GM18870 (cell line): ENCODE data around the gene KCNMA1.

Experiments used
- ATAC-seq: cut with Tn5 transposase; IDR thresholded peaks from one replicate; pipeline ENCODE4 v1.9.1; 2021; ENCODE audit warnings: moderate library complexity; ENCODE audit not compliant: unreplicated experiment

KCNMA1 gene

GRCh38 chr10:76901701-76902100, 735.9 kb downstream of the KCNMA1 start:
- ATAC-seq, result no peak

GRCh38 chr10:76899490-76899889, 738.1 kb downstream of the KCNMA1 start:
- no peak for ATAC-seq

DNA sequence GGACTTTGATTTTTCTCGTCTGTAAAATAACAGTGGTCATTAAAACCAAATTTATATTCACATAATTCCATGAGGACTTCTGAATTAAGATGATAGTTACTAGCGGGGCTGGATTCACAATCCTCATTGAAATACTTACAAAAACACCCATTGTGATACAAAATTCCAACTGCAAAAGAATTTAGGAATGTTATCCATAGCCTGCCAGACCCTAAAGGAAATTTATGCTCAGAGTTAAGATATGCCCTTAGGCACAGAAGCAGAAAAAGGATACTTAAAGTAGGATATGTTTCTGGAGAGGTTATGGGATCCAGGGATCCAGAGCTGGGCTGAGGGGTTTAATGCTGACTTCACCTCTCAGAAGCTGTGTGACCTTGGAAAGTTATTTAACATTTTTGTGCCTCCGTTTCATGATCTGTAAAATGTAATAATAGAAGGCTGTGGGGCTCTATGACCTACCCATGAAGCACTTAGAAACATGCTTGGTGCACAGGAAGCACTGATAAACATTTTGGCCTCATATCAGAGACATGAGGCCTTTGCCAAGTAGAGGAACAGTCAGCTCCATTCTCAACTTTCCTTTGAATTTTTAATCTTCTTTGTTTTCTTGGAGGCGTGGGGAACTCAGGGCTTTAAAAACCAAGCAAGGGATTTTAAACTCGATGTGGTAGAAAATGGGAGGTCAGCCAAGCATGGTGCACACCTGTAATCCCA, 744.7 kb downstream of the KCNMA1 start:
- ATAC-seq, result no peak

GRCh38 chr10:76887223-76888010, 750.2 kb downstream of the KCNMA1 start:
- ATAC-seq, result no peak

GRCh38 chr10:76885816-76886215, 751.8 kb downstream of the KCNMA1 start:
- no peak for ATAC-seq

GRCh38 chr10:76884673-76885275, 752.8 kb downstream of the KCNMA1 start:
- no peak for ATAC-seq

GRCh38 chr10:76883596-76883995, 754.0 kb downstream of the KCNMA1 start:
- no peak for ATAC-seq

- no peak for ATAC-seq
These were observed 754.8 kb downstream of the KCNMA1 start for GRCh38 chr10:76882796-76883195.

DNA sequence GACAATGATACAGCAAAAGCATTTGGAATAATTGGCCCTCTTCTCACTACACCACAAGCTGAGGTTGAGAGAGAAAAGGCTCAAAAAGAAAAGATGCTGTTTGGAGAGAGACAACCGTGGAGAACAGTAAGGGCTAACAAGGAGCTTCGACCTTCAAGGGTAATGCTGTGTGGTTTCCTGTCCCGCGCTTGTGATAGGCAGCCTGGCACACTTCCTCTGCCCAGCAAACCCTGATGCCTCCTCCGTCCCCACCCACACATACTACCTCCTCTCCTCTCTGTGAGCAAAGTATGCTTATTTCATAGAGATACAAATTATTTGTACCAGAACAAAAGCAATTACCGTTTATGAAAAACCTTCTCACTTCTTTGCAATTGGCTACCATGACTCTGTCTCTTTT, 755.4 kb downstream of the KCNMA1 start:
- peak; percentile 44 for ATAC-seq

- ATAC-seq, result peak; percentile 86
These were observed 756.0 kb downstream of the KCNMA1 start for GRCh38 chr10:76881477-76882220.

DNA sequence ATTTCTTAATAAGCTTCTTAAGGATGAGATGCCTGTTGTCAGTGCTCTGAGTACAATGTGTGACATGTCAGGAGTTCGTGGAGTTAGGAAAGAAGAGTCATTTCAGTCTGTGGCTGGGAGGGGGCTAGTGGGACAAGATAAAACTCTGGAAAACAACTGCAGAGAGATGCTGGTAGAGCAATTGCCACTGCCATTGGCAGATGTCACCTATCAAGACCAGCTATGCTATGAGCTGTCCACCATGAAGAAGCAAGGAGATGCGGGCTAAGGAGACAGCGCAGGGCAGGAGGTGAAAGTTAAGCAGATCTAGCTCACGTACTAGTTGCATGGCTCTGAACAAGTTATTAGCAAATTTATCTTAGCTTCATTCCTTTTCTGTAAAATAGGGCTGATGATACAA, 756.7 kb downstream of the KCNMA1 start:
- ATAC-seq, result no peak

GRCh38 chr10:76879116-76879913, 758.3 kb downstream of the KCNMA1 start:
- no peak for ATAC-seq

DNA sequence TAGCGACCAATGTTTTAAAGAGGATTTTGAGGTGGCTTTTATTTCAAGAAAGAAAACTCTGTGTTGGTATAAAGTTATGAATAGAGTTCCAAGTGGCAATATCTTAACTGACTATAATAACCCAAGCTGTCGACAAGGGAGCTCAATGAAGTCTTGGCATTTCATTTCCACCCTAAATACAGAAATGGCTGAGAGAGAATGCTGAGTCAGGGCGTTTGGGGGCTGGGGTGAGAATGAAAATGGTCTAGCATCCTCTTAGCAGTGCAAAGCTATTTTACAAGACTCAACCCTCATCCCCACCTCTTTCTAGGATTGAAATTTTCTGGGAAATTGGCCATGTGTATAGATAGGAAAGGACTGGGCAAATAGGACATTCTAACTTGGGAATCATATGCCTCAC, 759.1 kb downstream of the KCNMA1 start:
- no peak for ATAC-seq

DNA sequence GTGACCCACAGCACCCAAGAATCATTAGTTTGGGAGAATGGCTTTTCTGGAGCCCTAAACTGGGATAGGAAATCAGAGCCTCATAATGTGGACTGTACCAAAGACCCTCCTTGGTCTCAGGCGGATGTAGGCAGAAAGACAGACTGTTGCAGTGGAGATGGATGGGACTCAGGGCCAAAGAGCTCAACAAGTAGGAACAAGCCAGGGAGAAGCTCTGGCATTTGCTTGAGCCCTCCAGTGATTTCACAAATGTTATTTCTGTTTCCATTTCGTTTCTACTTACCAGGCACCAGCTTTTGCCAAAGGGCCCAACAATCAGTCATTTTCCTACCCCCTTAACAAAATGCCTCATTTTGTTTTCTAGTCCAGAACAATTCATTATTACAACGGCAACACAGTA, 762.7 kb downstream of the KCNMA1 start:
- no peak for ATAC-seq

- ATAC-seq, result no peak
These were observed 763.4 kb downstream of the KCNMA1 start for GRCh38 chr10:76874176-76874575.

DNA sequence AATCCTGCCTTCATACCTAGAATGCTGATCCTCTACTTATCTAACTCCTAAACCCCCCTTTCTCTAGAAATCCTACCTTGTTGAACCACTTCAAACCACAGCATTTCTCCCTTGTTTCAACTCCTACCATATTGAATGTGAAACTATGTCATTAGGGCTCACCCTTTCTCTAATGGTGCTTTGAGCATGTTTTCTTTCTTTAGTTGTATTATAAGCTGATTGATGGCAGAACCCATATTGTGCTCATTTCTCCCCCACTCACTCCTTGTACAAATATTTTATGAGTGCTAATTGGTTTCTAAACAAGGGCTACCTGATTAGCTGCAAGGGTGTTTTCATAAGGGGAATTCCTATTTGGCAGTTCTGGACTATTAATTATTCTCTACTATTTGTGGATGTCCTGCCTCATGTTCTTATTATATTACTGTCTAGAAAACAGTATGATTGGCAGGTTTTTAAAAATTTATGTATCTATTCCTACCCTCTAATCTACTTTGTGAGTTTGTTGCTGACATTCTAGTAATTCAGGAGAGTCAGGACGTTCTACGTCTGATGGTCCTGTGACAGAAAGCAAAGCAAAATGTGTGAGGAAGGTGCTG, 765.8 kb downstream of the KCNMA1 start:
- no peak for ATAC-seq

GRCh38 chr10:76869931-76870330, 767.7 kb downstream of the KCNMA1 start:
- ATAC-seq, result no peak

DNA sequence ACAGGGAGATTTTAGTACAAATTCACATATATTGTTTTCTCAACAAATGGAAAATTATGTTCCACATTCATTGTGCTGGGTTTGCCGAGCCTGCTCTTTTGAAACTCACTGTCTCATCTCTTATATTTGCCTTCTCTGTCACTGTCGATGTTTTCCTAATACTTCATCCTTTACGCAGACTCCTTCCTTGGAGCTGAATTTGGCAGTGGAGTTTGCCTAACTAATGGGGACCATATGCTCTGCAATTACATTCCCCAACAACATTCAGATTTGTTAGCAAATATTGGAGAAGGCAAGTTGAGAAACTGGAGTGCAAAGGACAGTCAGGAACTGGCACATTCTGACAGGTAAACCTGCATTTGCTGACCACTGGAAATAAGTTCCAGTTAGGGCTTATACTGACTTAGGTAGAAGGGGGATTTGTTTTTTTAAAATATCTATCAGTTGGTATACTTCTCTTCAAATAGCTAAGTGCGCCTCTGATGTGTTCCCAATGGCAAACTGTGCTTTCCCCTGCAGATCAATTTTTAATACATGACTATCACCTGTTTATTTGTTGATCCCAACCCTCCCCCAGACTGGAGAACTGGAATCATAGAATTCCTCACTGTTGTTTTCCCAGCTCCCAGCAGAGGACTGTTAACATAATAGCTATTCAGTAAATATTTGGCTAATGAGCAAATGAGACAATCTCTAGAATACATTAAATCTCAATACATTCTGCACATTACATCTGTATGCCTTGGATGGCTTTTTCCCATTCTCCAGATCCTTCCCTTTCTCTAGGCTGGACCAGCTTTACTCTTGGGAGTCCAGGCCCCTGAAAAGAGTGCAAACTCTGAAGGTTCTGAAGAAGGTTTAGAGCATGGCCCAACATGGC, 769.3 kb downstream of the KCNMA1 start:
- ATAC-seq, result no peak
